Loucy (cell line): ENCODE results near the gene SH2D4B.

Source experiments
- H2AFZ ChIP-seq: fragments of 200-600 bp; sonication (generic); 2 replicates; pipeline ENCODE4 v1.6.0; 2016; ENCODE audit warnings: antibody characterized with exemption, mild to moderate bottlenecking, low read length, moderate library complexity
- H3F3A ChIP-seq: fragments of 200-600 bp; 2 replicates; pipeline ENCODE4 v1.6.0; 2016; ENCODE audit warnings: antibody characterized with exemption, low read depth, mild to moderate bottlenecking
- H3K27me3 ChIP-seq: fragments of 200-600 bp; sonication (generic); 2 replicates; pipeline ENCODE4 v1.6.1; 2014; ENCODE audit warnings: low read length, mild to moderate bottlenecking; ENCODE audit not compliant: insufficient read depth, poor library complexity, severe bottlenecking
- H3K36me3 ChIP-seq: fragments of 200-600 bp; sonication (generic); 2 replicates; pipeline ENCODE4 v1.6.1; 2016; ENCODE audit warnings: low read length; ENCODE audit not compliant: insufficient read depth
- H3K4me1 ChIP-seq: fragments of 200-600 bp; sonication (generic); 2 replicates; pipeline ENCODE4 v1.5.1; 2014; ENCODE audit warnings: low read length, mild to moderate bottlenecking; ENCODE audit not compliant: insufficient read depth, poor library complexity, severe bottlenecking
- H3K4me2 ChIP-seq: fragments of 200-600 bp; sonication (generic); 2 replicates; pipeline ENCODE4 v1.6.0; 2014; ENCODE audit warnings: antibody characterized with exemption, low read length, low read depth, mild to moderate bottlenecking; ENCODE audit not compliant: poor library complexity, severe bottlenecking
- H3K4me3 ChIP-seq: fragments of 200-600 bp; sonication (generic); 2 replicates; pipeline ENCODE4 v1.5.1; 2014; ENCODE audit warnings: low read length, mild to moderate bottlenecking, mixed read lengths; ENCODE audit not compliant: poor library complexity, severe bottlenecking
- H3K79me2 ChIP-seq: fragments of 200-600 bp; sonication (generic); 2 replicates; pipeline ENCODE4 v1.6.1; 2014; ENCODE audit warnings: low read length; ENCODE audit not compliant: insufficient read depth
- H3K9ac ChIP-seq: fragments of 200-600 bp; sonication (generic); 2 replicates; pipeline ENCODE4 v1.6.0; 2014; ENCODE audit warnings: mild to moderate bottlenecking, low read depth, low read length, moderate library complexity; ENCODE audit not compliant: poor library complexity, severe bottlenecking
- H3K9me2 ChIP-seq: fragments of 200-600 bp; sonication (generic); replicated peaks from 2 replicates; pipeline ENCODE4 v1.6.1; 2016; ENCODE audit warnings: low read depth, low read length, mixed read lengths
- H3K9me3 ChIP-seq: fragments of 200-600 bp; sonication (generic); 2 replicates; pipeline ENCODE4 v1.6.1; 2014; ENCODE audit warnings: mild to moderate bottlenecking, antibody characterized with exemption, low read length, low read depth; ENCODE audit not compliant: insufficient read depth
- H4K20me1 ChIP-seq: fragments of 200-600 bp; sonication (generic); 2 replicates; pipeline ENCODE4 v1.6.0; 2014; ENCODE audit warnings: antibody characterized with exemption, low read length, mild to moderate bottlenecking; ENCODE audit not compliant: insufficient read depth, poor library complexity, severe bottlenecking
- EZH2phosphoT487 ChIP-seq: fragments of 200-600 bp; IDR thresholded peaks from 2 replicates; pipeline ENCODE4 v1.6.1; 2018; ENCODE audit warnings: antibody characterized with exemption, mild to moderate bottlenecking, moderate library complexity, borderline replicate concordance
- TF ChIP-seq, protein P1 (sequence below): fragments of 200-600 bp; sonication (generic); conservative IDR thresholded peaks from 2 replicates; pipeline ENCODE4 v1.5.1; 2014; ENCODE audit warnings: mild to moderate bottlenecking, antibody characterized with exemption, low read length

The SH2D4B gene

DNA sequence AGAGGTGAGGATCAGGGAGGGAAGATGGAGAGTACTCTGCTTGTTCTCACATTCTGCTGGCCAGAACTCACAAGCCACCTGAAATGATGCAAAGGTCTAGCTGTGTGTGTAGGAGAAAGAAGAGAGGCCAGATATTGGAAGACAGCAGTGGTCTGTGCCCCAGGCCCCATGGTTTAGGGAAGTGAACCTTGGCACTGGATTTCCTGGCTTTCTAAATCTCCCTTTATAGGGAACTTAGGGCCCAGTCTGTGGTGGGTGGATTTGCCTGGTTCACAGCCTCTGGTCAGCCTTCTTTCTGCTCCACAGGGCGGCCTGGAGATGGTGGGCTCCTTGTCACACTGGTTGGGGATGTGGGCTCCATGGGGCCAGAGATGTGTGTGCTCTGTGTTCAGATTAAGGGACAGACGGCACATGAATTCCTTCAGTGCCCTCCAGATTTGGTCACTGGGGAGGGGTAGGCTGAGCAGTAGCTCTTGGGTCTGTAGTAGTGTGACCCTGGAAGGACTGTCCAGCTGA lies 9.5 kb upstream of the SH2D4B start:
- no peaks in the 10 kb centered on the region for H3K79me2 ChIP-seq
- no peaks in the 10 kb centered on the region for H3K36me3 ChIP-seq
- H3K9me2 ChIP-seq, result no peaks in the 10 kb centered on the region
- H3K4me3 ChIP-seq, result no peak overlapping the region
- no peaks in the 10 kb centered on the region for H3K9me3 ChIP-seq
- H3K27me3 ChIP-seq, result no peaks in the 10 kb centered on the region
- H3F3A ChIP-seq, result no peaks in the 10 kb centered on the region
- H3K9ac ChIP-seq, result no peak overlapping the region
- TF ChIP-seq, protein P1, sequence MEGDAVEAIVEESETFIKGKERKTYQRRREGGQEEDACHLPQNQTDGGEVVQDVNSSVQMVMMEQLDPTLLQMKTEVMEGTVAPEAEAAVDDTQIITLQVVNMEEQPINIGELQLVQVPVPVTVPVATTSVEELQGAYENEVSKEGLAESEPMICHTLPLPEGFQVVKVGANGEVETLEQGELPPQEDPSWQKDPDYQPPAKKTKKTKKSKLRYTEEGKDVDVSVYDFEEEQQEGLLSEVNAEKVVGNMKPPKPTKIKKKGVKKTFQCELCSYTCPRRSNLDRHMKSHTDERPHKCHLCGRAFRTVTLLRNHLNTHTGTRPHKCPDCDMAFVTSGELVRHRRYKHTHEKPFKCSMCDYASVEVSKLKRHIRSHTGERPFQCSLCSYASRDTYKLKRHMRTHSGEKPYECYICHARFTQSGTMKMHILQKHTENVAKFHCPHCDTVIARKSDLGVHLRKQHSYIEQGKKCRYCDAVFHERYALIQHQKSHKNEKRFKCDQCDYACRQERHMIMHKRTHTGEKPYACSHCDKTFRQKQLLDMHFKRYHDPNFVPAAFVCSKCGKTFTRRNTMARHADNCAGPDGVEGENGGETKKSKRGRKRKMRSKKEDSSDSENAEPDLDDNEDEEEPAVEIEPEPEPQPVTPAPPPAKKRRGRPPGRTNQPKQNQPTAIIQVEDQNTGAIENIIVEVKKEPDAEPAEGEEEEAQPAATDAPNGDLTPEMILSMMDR, result no peak
- no peak for TF ChIP-seq EZH2phosphoT487
- H3K4me2 ChIP-seq, result no peak overlapping the region
- H3K4me1 ChIP-seq, result peaks cover 12% of the 10 kb centered on the region
- no peak overlapping the region for H2AFZ ChIP-seq
- no peaks in the 10 kb centered on the region for H4K20me1 ChIP-seq

- Histone ChIP-seq H3K27me3 (no peaks in the 10 kb centered on the region), H2AFZ (no peak overlapping the region), H3K36me3 (no peaks in the 10 kb centered on the region), H3K9me3 (no peaks in the 10 kb centered on the region), H3K9me2 (no peaks in the 10 kb centered on the region), H3K4me3 (no peak overlapping the region), H3K4me1 (peaks cover 12% of the 10 kb centered on the region), H3K79me2 (no peaks in the 10 kb centered on the region), H3K9ac (no peak overlapping the region), H3K4me2 (no peak overlapping the region), H4K20me1 (no peaks in the 10 kb centered on the region), H3F3A (no peaks in the 10 kb centered on the region)
- TF ChIP-seq EZH2phosphoT487, result no peak
- TF ChIP-seq, protein P1, result no peak
Observed at GRCh38 chr10:80528901-80529300, 8.8 kb upstream of the SH2D4B start.

DNA sequence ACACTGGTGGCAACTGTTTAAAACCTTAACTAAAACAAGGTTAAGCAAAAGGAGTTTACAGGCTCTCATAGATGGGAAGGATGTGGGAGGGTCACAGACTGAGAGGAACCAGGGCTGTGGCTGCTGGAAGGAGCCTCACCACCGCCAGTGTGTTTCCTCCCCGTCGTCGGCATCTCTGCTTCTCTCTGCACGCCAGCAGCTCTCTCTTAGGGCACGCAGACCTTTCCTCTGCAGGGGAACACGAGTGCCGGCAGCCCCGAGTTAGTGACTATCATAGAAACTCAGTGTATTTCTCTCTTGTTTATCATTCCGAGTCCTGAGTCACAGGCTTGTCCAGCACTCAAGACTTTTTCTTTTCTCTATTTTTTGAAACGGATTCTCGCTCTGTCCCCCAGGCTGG lies 8.1 kb upstream of the SH2D4B start:
- no peak overlapping the region for H3K4me2 ChIP-seq
- no peaks in the 10 kb centered on the region for H3K36me3 ChIP-seq
- H3K4me1 ChIP-seq, result peaks cover 12% of the 10 kb centered on the region
- no peak overlapping the region for H2AFZ ChIP-seq
- no peaks in the 10 kb centered on the region for H4K20me1 ChIP-seq
- no peaks in the 10 kb centered on the region for H3K27me3 ChIP-seq
- no peaks in the 10 kb centered on the region for H3K9me2 ChIP-seq
- H3F3A ChIP-seq, result no peaks in the 10 kb centered on the region
- TF ChIP-seq EZH2phosphoT487, result no peak
- TF ChIP-seq, protein P1, result no peak
- no peak overlapping the region for H3K4me3 ChIP-seq
- H3K79me2 ChIP-seq, result no peaks in the 10 kb centered on the region
- H3K9me3 ChIP-seq, result no peaks in the 10 kb centered on the region
- no peak overlapping the region for H3K9ac ChIP-seq
